ENCODE data around the gene MTA3.
"Not testable (repeated sequence)": the region's sequence is repeated elsewhere in the genome, so short reads cannot be mapped to it uniquely, and the experiment has no call there.

Gene MTA3

DNA sequence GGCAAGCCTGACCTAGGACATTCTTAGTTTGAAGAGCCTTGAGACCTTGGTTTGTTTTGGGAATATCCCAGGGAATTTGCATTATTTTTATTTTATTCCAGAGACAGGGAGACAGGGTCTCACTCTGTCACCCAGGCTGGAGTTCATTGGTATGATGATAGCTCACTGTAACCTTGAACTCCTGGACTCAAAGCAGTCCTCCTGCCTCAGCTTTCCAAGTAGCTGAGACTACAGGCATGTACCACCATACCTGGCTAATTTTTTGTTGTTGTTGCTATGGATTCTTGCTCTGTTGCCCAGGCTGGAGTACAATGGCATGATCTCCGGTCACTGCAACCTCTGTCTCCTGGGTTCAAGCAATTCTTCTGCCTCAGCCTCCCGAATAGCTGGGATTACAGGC lies 4.8 kb downstream of the MTA3 start:
- no peak overlapping the region for H3K4me3 ChIP-seq (ENCODE audit: low read depth, low read length)
- TF ChIP-seq, protein P1, sequence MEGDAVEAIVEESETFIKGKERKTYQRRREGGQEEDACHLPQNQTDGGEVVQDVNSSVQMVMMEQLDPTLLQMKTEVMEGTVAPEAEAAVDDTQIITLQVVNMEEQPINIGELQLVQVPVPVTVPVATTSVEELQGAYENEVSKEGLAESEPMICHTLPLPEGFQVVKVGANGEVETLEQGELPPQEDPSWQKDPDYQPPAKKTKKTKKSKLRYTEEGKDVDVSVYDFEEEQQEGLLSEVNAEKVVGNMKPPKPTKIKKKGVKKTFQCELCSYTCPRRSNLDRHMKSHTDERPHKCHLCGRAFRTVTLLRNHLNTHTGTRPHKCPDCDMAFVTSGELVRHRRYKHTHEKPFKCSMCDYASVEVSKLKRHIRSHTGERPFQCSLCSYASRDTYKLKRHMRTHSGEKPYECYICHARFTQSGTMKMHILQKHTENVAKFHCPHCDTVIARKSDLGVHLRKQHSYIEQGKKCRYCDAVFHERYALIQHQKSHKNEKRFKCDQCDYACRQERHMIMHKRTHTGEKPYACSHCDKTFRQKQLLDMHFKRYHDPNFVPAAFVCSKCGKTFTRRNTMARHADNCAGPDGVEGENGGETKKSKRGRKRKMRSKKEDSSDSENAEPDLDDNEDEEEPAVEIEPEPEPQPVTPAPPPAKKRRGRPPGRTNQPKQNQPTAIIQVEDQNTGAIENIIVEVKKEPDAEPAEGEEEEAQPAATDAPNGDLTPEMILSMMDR (IDR thresholded peaks at IDR 0.05; ENCODE audit: control insufficient read depth, extremely low read depth, insufficient read depth) = no peak
- DNase-seq (ENCODE audit: low read depth) = no peak

DNA sequence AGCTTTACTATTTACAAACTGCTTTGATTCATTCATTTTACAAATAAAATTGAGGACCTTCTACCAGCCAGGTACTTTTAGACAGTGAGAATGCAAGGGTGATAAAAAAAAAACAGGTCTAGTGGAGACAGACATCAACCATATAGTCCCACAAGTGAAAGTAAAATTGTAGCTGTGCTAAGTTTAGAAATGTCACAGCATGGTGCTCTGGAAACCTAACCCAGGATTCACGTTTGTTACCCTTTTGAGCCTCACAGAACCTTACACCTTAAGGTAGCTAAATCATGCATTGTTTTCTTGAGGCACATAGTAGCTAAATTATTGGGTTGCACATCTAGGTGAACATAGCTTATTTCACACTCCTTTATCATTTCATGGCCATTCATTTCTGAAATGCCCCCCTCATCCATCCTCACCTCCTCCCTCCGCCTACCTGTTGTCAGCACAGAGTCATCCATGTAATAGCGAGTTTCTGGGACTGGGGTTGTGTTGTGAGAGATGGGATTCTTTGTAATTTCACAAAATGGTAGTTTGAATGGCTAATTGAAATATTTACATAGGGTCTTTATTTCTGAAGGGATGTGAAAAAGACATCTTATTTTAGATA lies 7.1 kb downstream of the MTA3 start:
- TF ChIP-seq, protein P1 (IDR thresholded peaks at IDR 0.05; ENCODE audit: control insufficient read depth, extremely low read depth, insufficient read depth) = no peak
- DNase-seq (ENCODE audit: low read depth) = no peak
- no peak overlapping the region for H3K4me3 ChIP-seq (ENCODE audit: low read depth, low read length)

DNA sequence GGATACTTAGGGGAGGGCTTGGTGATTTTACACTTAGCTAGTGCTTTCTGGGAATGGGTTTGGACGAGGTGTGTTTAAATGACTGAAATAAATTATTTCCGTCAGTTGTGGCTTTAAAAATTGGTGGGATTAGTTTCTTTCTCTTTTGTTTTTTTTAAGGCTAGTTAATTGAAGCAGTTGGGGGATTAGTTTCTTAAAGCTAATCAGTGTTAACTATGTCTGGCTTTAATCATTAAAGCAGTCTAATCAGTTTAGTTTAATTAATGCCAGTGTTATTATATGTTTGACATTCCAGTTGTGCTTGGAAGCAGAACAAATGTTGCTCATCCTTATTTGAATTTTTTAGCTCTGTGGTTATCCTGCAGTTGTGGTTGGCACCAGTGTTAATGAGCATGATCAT lies 10.2 kb downstream of the MTA3 start:
- TF ChIP-seq, protein P1 (IDR thresholded peaks at IDR 0.05; ENCODE audit: control insufficient read depth, extremely low read depth, insufficient read depth) = no peak
- H3K4me3 ChIP-seq (ENCODE audit: low read depth, low read length) = no peak overlapping the region
- DNase-seq (ENCODE audit: low read depth) = no peak

- TF ChIP-seq, protein P1 (IDR thresholded peaks at IDR 0.05; ENCODE audit: control insufficient read depth, extremely low read depth, insufficient read depth) = no peak
- no peak for DNase-seq (ENCODE audit: low read depth)
- H3K4me3 ChIP-seq (ENCODE audit: low read depth, low read length) = no peak overlapping the region
Observed at GRCh38 chr2:42581257-42581656, 12.8 kb downstream of the MTA3 start.

- not testable (repeated sequence) for DNase-seq (ENCODE audit: low read depth); H3K4me3 ChIP-seq (ENCODE audit: low read depth, low read length)
Observed at GRCh38 chr2:42584628-42585027, 16.2 kb downstream of the MTA3 start.

GRCh38 chr2:42585779-42586178 lies 17.3 kb downstream of the MTA3 start:
- no peak for DNase-seq (ENCODE audit: low read depth)
- TF ChIP-seq, protein P1 (IDR thresholded peaks at IDR 0.05; ENCODE audit: control insufficient read depth, extremely low read depth, insufficient read depth) = no peak
- no peak overlapping the region for H3K4me3 ChIP-seq (ENCODE audit: low read depth, low read length)

DNA sequence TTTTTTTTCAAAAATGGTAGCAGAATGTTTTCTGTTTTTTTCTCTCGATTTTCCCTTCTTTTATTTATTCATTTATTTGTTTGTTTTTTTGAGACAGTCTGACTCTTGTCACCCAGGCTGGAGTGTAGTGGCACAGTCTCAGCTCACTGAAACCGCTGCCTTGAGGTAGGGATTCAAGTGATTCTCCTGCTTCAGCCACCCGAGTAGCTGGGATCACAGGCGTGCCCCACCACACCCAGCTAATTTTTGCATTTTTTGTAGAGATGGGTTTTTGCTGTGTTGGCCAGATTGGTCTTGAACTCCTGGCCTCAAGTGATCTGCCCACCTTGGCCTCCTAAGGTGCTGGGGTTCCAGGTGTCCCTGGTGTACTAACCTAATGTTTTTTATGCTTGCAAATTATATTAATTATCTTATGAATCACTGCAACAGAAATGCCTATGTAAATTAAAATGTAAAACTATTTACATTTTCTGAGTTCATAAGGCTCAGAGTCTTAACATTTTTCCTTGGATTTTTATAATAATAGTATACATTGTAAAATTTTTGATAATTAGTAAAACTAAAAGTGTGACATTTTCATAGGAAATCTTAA lies 19.2 kb downstream of the MTA3 start:
- DNase-seq (ENCODE audit: low read depth) = no peak
- TF ChIP-seq, protein P1 (IDR thresholded peaks at IDR 0.05; ENCODE audit: control insufficient read depth, extremely low read depth, insufficient read depth) = no peak
- no peak overlapping the region for H3K4me3 ChIP-seq (ENCODE audit: low read depth, low read length)

Data from LNCaP clone FGC (cell line).